DMS114 treated with DMSO at 0.1 percent for 48 hours (cell line): ENCODE measurements around the gene ELFN1.

Experiments
- DNase-seq: peaks from one replicate; lab custom pipeline; 2025; ENCODE audit not compliant: unreplicated experiment; lab: John Stamatoyannopoulos, UW

Gene ELFN1

DNA sequence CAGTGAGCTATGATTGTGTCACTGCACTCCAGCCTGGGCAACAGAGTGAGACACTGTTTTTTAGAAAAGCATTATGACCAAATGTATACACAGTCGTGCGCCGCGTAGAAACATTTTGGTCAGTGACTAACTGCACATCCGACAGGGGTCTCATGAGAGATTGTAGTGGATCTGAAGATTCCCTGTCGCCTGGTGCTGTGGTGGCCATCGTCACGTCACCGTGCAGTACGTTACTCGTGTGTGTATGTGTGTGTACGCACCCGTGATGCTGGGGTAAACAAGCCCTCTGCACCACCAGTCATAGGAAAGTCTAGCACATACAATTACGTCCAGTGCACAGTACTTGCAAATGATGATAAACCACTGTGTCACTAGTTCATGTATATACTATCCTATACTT, 109.4 kb downstream of the ELFN1 start:
- no peak for DNase-seq

DNA sequence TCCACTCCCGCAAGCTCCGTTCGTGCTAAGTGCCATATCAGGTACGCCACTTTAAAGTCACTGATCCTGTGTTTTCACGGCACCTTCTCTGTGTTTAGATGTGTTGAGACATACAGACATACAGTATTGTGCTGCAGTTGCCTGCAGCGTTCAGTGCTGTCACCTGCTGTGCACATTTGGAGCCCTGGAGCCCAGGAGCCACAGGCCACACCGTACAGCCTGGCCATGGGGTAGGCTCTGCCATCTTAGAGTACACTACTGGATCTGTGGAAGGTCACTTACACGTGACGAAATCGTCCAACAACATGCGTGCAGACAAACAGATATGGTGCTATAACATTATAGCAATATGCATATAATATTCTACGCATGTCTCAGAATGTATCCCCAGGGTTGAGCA, 111.3 kb downstream of the ELFN1 start:
- DNase-seq: no peak

DNA sequence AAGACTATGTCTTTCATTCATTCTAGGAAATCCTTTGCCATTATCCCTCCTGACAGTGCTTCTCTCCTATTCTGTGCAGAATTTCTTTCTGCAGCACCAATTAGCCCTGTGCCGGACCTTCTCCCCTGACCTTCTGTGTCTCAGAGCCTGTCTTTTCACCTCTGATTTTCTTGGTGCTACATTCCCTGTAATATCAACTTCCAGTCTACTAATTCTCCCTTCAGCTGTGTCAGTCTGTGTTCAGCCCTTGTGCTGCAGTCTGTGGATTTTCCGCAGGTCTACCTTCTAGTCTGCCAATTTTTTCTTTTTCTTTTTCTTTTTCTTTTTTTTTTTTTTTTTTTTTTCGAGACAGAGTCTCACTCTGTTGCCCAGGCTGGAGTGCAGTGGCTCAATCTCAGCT, 115.8 kb downstream of the ELFN1 start:
- DNase-seq: no peak

DNA sequence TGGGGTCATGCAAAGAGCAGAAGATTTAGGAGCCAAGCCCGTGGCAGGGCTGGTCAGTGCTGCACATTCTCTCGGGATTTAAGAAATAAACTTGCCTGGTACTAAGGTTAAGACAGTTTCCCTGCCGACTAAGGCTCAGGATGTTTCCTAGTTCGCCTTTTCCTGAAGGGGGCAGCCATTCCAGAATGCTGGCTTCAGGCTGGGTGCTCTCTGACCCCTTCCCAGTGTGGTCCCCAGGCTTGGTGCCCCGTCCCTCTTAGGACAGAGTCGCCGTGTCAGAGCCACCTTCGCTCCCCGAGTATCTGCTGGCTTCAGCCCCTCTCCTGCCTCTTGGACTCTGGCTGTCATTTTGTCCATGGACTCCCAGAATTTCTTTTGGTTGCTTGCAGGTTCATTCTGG, 117.2 kb downstream of the ELFN1 start:
- DNase-seq: no peak

DNA sequence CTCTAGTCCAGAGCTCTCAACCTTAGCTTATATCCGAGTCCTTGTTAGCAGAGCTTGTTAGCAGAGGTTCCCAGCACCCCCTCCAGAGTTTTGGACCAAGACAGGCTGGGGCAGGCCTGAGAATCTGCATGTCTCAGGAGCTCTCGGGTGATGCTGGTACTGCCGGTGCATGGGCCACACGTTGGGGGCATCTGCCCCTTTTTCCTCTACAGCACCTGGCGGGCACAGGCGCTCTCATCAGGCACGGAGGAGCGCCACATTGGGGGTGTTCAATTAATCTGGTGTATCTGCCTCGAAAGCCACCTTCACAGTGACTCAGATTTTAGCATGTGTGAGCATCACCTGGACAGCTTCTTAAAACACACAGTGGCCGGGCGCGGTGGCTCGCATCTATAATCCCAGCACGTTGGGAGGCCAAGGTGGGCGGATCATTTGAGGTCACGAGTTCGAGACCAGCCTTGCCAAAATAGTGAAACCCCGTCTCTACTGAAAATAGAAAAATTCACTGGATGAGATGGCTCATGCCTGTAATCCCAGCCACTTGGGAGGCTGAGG, 117.7 kb downstream of the ELFN1 start:
- DNase-seq: no peak

DNA sequence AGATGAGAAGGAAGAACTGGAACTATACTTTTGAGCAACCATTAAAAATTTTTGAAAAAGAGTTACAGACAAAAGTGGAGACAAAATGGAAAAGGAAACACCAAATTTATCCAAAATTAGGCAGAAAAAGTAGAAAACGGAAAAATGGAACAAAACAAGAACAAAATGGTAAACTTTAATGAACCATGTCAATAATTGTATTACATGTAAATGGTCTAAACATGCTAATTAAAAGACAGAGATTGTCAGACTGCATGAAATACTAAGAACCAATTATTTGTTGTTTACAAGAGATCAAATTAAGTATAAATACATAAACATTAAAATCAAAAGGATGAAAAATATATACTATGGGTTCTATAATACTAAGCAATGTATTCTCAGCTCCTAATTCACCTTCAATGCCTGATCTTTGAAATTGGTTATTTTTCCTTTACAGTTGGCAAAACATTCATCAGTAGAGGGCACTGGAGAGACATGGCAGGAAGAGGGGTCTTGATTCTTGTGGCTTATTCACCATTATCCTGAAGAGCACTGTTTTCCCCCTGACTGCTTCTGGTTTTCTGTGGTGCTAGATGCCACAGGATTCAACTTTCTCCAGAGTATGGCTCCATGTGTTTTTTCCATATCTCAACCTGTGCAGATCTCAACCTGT, 124.9 kb downstream of the ELFN1 start:
- no peak for DNase-seq
